HL-60/S4 (cell line): ENCODE measurements around the gene ATPAF1.
"Not testable (repeated sequence)": the region's sequence is repeated elsewhere in the genome, so short reads cannot be mapped to it uniquely, and the experiment has no call there.

Experiments
- in situ Hi-C: fragments of 300-500 bp; cut with MboI; formaldehyde crosslinking; loops from 2 replicates; pipeline ENCODE4 v1.14.3; 2022; ENCODE audit warnings: low sequenced_read_pairs

Gene ATPAF1

DNA sequence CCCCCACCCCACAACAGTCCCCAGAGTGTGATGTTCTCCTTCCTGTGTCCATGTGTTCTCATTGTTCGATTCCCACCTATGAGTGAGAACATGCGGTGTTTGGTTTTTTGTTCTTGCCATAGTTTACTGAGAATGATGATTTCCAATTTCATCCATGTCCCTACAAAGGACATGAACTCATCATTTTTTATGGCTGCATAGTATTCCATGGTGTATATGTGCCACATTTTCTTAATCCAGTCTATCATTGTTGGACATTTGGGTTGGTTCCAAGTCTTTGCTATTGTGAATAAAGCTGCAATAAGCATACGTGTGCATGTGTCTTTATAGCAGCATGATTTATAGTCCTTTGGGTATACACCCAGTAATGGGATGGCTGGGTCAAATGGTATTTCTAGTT, 17.0 kb downstream of the ATPAF1 start:
- in situ Hi-C loops: not testable (repeated sequence)

DNA sequence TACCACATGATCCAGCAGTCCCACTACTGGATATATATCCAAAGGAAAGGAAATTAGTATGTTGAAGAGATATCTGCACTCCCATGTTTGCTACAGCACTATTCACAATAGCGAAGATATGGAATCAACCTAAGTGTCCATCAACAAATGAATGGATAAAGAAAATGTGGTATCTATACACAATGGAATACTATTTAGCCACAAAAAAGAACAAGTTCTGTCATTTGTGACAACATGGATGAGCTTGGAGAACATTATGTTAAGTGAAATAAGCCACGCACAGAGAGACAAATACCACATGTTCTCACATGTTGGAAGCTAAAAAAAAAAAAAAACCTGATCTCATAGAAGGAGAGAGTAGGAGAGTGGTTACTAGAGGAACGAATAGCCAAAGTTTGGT, 17.7 kb downstream of the ATPAF1 start:
- in situ Hi-C loops: no loop called here

DNA sequence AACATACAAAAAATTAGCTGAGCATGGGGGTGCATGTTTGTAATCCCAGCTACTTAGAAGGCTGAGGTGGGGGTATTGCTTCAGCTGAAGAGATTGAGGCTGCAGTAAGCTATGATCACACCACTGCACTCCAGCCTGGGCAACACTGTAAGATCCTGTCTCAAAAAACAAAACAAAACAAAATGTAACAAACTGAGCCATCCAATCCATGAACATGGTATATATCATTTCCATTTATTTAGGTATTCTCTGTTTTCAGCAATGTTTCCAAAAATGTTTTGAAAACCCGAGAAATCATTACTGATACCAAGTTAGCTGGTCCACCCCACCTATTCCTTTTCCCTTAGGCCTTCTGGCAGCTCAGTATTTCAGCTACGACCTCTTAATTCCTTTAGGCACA, 18.4 kb downstream of the ATPAF1 start:
- in situ Hi-C loops: no loop called here

DNA sequence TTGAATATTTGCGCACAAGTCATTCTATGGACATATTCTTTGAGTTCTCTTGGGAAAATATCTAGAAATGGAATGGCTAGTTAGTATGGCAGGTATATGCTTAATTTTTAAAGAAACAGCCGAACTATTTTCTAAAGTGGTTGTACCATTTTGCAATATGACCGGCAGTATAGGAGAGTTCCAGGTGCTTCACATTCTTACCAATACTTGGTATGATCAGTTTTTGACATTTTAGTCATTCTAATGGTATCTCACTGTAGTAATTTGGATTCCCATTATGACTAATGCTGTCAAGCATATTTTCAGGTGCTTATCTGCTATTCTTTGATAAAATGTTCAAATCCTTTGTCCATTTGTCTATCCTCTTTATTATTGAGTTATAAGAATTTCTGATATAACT, 20.6 kb downstream of the ATPAF1 start:
- in situ Hi-C loops: no loop called here

DNA sequence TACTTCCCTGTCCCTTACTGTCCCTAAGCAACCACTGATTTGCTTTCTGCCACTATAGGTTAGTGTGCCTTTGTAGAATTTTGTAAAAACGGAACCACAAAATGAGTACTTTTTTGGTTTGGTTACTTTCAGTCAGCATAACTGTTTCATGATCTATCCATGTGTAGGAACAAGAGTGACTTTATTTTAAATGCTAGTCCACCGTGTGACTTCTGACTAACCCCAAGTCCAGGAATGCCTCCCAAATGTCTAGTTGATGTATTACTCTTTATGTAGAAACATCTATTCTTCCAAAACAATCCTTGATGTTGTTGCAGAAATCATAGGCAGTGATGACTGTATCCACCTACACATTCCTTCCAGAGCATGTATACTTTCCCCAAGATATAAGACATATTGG, 21.3 kb downstream of the ATPAF1 start:
- in situ Hi-C loops: no loop called here

DNA sequence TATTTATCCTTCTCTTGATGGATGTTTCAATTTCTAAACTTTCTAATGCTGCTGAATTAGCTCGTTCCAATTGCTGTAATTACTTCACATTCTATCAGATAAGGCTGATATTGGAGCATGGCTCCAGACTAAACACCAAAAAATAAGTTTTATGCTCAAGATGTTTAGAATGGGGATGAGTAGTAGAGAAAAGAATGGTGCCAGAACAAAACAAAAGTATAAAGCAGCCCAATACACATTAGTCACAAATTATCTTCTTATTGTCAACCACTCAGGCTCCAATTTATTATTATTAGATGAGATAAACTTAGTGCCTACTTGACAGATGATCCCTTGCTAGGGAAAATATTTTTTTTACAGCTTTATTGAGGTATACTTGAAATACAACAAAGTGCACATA, 21.8 kb downstream of the ATPAF1 start:
- in situ Hi-C loops: no loop called here

DNA sequence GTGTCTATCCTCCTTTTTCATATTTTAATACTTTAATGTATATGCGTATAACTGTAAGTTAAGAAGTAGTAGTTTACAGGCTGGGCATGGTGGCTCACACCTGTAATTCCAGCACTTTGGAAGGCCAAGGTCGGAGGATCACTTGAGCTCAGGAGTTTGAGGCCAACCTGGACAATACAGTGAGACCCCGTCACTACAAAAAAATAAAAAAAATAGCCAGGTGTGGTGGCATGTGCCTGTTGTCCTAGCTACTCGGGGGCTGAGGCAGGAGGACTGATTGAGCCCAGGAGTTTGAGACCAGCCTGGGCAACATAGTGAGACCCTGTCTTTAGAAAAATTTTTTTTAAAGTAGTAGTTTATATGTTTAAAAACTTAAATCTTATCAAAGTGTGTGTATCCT, 22.3 kb downstream of the ATPAF1 start:
- in situ Hi-C loops: no loop called here

DNA sequence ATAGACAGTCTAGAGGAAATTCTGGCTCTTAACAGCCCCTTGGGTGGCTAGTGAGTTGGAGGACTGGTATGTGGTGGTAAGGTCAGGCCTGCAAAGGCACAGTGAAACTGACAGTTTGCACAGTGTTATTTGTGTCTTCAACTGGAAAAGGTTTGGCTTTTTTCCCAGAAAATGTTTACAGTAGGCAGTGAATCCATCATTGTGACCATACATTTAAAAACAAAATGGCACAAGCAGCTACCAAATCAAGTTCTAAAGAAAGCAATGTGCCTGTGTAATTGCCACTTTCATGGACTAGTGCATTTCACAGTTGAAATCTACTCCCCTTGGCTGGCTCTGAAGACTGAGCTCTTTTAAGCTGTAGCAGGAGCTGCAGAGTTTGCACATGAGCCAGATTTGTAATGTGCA, 24.8 kb downstream of the ATPAF1 start:
- in situ Hi-C loops: no loop called here

DNA sequence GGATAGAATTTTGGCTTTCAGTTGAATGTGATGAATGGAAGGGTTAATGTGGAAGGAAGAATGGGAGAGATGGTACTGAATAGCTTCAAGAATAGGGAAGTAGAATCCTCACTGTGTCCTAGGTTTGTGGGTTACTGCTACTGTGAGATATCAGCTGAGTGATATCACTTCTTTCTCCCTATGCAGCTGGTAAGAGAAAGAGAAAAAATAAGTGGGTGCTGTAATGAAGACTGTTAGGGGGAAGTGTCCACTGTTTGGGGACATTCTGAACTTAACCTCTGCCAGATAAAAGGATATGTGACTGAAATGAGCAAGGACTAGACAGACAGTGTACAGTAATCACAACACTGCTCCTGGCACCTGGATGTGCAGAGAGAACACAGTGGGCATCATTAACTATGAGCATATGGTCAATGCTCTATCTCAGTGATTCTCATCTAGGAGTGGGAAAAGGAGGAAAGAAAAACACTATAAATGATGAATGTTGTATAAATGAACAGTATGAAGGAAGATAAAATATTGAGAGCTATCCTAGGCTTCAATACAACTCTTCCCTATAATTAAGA, 26.0 kb downstream of the ATPAF1 start:
- in situ Hi-C loops: no loop called here

DNA sequence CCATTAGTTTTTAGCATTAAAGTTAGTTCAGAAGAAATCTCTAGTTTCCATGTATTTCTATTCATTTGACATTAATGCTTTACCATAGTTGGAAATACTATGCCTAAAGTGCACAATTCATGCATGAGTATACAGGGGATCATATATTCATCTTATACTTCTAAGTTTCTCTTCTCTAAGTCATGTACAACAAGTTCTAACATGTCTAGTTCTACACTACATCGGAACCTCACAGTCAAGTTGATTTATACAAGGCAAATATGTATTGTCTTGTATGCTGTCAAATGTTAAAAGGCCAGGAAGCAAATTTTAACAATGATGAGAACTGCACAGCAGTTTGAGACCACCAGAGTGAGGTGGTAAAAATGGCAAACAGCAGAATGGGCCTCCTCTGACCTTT, 28.6 kb downstream of the ATPAF1 start:
- in situ Hi-C loops: no loop called here

DNA sequence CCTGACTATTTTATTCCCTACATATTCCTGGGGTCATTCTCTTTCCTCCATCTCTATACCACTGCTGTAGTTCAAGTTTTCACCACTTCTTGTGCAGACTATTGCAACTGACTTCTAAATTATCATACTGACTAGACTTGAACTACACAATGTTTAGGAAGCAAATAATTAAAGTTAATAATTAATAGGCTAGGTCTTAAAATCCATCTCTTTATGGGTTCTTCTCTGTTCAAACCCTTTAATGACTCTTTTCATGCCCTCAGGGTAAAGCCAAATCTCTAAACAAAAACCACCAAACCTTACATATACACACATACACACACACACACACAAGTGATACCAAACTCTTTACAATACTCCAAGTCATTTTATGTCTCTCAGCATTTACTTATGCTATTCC, 29.2 kb downstream of the ATPAF1 start:
- in situ Hi-C loops: no loop called here

DNA sequence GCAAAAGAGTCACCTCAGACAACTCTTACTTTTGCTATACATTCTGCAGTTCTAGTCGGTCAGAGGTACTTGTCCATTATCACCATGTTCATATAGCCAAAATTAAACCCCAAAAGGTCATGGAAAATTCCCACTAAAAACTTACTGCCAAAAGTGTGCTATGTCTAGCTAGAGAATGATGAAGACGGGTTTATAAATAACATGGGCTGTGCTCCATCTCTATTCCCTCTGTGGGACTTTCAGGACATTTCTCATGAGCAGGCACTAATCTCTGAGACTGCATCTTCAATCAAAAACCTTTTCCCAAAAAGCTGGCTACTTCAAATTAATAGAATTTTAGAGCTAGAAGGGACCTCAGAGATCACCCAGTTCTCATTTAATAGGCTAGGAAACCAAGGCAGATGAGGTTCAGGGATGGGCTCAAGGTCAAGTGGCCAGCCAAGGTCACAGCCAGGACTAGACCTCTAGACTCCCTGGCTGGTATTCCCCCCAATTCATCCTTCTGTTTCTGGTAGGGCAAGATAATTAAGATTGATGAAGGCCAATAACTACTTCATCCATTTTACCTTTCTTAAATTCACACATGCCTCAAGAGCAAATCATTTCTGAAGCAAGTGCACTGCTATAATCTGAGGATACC, 30.6 kb downstream of the ATPAF1 start:
- in situ Hi-C loops: no loop called here

DNA sequence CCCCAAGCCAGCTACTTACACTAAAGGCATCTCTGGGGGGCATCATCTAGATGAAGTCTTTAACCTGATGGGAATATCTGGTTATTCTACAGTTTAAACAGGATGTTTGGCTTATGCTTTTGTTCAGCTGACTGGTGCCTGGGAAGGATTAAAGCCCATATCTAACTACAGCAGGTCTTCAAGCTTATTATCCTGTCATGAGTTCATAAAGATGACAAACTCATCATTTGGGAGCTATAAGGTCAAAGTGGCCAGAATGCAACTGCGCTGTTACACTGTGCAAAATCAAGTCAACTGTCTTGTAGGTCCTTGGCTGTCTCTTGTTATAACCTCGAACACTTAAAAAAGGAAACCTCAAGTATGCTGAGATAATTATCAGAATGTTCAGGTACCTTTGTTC, 33.0 kb downstream of the ATPAF1 start:
- in situ Hi-C loops: no loop called here

DNA sequence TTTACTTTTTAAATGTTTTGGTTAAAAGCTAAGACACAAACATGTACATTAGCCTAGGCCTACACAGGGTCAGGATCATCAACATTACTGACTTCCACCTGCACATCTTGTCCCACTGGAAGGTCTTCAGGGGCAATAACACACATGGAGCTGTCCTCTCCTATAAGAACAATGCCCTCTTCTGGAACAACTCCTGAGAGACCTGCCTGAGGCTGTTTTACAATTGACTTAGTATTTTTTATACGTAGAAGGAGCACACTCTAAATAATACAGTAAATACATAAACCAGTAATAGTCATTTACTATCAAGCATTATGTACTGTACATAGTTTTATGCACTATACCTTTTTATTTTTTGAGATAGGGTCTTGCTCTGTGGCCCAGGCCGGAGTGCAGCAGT, 37.4 kb downstream of the ATPAF1 start:
- in situ Hi-C loops: no loop called here

DNA sequence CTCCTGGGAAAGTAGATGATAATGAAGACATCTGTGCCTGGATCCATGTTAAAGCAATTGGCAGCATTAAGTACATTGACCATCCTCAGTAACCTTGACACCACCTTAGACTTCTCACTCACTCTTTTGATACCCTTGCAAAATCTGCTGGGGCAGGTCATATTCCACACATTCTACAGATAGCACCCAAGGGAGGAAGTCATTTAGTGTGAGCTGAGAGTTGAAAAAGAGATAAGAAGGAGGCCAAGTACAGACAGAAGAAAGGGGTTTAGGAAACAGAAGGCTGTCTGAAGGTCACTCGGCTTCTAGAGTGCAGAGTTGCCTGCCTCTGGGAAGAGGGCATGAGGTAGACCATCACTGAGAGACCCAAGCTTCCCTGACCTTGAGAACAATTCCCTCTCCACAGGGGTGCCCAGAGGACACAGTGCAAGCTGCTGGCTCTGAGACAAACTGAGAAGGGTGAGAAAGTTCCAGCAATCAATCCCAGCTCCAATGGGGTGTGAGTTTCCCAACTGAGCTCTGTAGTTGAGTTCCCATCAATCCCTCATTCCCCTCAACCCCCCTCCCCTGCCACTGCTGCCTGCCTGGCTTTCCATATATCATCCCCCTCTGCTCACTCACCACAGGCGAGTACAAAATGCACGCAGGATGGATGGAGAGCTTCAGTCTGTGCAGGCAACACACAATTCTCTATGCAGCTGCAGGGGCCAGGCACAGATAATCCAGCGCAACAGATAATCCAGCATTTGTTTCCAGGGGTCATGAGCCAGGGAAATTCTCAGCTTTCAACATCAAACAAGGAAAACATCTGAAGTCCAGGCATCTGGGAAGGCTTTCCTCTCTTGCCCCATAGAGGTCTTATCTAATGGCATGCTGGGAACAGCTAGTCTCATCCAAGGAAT, 44.2 kb downstream of the ATPAF1 start:
- in situ Hi-C loops: no loop called here

DNA sequence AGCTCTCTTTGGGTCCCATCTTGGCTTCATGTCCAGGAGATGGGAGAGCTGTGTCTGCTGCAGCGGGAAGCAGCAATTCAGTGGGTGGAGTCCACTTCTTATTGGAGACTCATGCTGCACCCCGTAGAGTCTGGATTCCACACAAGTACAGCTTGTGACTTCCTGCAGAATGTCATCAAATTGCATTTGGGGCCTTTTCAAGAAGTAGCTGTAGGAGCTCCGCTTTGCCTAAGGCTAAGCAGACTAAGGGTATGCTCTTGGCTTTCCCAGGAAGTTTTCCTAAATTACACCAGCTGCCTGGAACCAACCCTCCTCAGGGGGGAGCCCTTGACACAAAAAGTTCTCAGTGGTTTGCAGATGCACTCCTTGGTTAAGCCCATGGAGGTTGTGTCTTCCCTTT, 45.8 kb downstream of the ATPAF1 start:
- in situ Hi-C loops: no loop called here

DNA sequence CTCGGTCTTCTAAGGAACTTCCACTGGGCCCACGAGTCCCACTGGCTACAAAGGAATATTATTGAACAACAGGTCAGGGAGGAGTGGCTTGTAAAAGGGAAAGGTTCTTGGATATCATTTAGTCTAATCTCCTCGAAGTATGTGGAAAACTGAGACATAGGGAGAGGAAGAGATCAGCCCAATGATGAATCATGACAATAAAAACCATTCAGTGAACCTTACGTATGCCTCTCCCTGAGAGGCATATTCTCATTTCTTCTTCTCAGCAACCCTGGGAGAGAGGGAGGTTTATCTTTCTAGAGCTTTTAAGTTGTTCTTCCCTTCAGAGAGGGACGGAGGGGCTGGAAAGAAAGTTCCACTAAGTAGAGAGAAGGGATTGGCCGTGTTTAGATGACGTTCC, 46.2 kb downstream of the ATPAF1 start:
- in situ Hi-C loops: no loop called here

DNA sequence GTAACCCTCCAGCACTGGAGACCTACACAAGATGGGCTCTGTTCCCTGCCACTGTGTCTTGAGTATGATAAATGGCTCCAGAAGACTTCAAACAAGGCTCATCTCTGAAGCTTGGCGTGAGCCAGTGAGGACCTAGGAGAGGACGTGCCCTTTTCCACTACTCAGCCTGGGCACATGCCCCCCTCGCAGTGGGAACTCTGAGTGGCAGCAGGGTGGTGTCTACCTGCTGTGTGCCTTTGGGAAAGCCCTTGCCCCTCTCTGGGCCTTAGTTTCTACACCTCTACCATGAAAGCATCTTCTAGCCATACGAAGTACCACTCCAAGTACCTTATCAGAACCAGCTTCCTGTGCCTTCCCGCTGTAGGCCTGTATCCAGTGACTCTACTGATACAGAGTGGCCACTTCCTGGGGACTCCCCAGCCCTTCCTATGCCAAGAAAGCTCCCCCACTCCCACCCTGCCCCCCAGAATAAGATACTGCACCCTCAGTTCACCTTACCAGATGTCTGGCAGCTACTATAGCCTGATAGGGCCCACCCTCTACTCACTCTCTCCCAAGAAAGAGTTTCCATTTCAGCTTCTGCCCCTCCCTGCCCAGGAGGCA, 48.4 kb downstream of the ATPAF1 start:
- in situ Hi-C loops: no loop called here

DNA sequence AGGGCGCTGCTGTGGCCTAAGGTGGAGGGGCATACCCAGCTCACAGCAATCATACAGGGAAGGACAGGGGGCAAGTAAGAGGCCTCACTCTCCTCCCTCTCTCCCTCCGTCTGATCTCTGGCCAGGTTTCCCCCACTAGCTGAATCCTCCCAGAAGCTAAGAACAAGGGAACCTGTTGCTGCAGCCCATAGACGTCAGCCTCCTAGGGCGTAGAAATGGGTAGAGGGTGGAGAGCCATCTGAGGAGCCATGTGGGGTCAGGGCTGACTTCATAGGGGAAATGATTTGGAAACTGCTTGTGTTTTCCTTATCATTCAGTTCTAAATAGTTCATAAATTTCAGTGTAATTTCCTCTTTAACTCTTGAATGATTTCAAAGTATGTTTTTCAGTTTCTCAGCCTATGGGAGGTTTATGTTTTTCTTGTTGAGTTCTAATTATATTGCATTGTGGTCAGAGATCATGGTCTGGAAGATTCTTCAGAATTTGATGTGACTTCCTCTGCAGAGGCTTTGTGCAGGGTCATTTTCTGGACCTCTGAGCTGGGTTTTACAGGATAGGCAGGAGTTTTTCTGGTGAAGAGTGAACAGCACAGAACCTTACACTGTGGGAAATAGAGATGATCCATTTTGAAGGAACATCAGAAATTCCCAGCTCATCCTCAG, 49.3 kb downstream of the ATPAF1 start:
- in situ Hi-C loops: no loop called here

DNA sequence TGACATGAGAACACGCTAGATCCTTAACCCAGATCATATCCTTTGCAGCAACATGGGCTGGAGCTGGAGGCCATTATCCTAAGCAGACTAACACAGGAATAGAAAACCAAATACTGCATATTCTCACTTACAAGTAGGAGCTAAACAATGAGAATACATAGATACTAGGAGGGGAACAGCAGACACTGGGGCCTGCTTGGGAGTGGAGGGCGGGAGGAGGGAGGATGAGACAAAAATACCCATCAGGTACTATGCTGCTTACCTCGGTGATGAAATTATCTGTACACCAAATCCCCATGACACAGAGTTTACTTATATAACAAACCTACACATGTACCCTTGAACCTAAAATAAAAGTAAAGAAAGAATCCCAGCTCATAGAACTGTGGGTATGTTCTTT, 50.3 kb downstream of the ATPAF1 start:
- in situ Hi-C loops: no loop called here

DNA sequence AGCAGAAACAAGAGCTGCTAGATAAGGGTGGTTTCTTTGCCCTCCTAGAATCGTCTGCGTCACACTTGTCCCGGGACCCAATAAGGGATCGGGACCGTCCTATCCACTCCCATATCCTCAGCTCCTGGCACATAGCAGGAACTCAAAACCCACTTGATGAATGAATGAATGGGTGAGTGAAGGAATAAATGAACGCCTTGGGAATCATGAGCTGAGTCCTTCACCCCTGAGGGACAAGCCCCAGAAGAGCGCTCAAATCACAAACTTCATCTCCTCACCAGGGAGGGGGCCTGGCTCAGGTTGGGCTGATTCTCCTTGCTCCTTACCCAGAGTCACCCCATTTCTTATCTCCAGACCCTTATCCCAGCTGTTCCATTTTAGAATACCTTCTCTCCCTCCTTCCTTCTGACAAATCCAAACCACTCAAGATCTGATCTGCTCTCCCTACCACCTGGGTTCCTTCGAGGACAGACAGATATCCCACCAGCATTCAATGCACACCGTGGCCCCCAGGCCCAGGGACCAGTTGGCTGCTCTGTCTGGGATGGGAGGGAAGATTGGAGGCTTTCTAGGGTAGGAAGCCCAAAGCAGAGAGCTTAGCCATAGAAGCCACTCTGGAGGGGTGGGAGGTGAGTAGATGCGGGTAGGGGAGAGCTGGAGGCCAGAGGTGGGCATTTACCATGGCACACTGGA, 50.9 kb downstream of the ATPAF1 start:
- in situ Hi-C loops: no loop called here
